SIG-M5 (cell line): ENCODE measurements around the gene TSKS.

Experiments
- DNase-seq: peaks from one replicate; lab custom pipeline; 2025; lab: John Stamatoyannopoulos, UW

TSKS gene, protein sequence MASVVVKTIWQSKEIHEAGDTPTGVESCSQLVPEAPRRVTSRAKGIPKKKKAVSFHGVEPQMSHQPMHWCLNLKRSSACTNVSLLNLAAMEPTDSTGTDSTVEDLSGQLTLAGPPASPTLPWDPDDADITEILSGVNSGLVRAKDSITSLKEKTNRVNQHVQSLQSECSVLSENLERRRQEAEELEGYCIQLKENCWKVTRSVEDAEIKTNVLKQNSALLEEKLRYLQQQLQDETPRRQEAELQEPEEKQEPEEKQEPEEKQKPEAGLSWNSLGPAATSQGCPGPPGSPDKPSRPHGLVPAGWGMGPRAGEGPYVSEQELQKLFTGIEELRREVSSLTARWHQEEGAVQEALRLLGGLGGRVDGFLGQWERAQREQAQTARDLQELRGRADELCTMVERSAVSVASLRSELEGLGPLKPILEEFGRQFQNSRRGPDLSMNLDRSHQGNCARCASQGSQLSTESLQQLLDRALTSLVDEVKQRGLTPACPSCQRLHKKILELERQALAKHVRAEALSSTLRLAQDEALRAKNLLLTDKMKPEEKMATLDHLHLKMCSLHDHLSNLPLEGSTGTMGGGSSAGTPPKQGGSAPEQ

DNA sequence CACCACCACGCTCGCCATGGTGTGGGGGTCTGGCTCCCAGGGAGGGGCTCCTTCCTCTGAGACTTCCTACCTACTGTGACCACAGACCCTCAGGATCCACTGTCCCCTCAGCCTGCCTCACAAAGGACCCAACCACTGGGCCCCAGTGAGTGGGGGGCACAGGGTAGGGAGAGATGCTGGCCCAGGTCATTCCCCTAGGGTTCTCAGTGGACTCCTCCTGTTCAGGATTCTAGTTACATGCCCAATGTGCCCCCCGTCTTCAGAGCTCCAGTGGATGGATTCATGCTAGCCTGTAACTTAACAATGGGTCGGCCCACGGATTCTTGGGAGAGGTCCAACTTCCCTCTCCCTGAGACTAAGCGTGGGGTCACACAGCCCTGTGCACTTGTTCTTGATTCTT is at the start of gene TSKS:
TSKS (minus strand) TSS at position 77 of the 400 bp plus-strand sequence; CDS start at position 18, 59 bp downstream.
- DNase-seq: no peak

DNA sequence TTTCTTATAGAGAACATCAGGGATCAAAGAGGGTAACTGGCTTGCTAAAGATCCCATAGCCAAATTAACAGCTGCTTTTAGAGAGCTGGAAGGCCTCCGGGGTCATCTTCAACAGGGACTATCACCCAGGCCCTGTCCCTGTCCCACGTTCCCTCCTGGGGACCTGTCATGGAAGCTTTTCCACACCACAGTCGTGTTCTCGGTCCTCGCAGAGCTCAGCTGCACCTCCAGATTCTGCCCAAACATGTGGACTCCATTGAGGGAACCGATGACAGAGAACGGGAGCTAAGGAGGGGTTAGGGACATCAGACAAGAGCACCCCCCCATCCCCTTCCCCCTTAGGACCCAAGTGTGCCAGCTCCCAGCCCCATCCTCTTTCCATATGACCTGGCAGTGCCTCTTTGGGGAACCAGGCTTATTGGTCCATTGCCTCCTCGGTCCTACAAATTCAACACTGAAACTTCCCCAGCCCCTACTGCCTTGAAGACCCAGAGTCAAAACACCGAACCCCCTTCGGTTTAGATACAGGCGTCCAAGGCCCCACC is 49.4 kb upstream of the TSKS start:
- no peak for DNase-seq

DNA sequence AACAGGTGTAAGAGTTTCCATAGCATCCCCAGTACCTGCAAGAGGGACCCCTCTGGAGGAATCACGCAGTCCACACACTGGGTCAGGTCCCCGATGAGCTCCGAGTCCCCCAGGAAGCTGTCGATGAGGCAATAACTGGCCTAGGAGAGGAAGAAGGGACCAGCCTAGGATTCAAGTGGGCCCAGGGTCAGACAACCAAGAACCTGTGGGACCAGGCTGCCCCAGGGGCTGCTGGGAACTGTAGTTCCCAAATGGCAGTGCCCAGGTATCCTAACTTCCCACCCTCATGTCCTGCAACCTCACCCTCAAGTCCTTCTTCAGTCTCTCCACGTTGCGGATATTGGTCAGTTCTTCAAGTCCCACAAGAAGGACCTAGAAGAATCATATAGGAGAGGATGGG is 48.2 kb upstream of the TSKS start:
- DNase-seq: no peak

DNA sequence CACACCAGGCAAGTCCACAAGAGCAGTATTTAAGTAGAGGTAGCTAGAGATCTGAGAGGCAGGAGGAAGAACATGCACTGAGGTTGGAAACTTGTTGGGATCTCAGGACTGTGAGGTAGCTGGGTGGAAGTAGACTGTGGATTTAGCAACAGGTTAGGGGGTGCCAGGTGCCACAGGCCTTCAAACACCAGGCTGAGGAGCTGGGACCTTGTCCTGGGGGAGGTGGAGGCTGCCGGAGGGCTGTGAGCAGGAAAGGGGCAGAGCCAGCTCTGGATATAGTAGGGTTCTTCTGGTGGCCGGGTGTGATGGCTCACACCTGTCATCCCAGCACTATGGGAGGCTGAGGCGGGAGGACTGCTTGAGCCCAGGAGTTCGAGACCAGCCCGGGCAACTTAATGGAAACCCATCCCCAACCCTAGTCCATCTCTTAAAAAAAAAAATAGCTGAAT is 46.9 kb upstream of the TSKS start:
- no peak for DNase-seq

DNA sequence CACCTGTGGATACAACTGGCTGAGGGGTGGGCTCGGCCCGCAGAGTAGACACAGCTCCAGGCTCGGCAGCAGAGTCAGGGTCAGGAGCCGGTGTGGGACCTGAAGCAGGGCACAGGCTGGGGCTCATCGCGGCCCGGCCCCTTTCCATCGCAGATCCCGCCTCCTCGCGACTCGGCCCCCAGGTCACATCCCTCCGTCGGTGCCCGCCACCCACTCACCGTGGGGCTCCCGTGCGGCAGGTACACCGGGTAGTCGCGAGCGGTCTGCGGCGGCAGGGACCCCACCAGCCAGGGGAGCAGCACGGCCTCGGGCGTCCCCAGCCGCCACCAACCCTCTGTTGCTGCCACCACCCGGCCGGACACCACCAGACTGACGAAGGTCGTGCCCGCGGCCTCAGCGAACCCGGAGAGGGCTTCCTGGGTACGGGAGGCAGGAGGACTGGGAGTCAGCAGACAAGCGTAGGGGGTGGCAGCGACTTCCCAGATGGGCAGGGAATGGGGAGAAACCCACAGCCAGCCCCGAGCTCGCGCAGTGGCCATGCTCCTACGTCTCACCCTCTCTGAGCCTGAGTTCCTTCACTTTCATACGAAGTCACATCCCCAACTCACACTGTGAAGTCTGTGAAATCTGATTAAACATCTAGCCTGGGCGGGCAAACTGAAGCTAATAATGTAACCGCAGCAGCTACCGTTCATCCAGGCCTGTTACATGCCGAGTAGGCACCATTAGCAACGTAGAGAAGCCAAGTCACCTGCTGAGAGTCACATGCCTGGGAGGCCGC is 46.2 kb upstream of the TSKS start:
- no peak for DNase-seq

DNA sequence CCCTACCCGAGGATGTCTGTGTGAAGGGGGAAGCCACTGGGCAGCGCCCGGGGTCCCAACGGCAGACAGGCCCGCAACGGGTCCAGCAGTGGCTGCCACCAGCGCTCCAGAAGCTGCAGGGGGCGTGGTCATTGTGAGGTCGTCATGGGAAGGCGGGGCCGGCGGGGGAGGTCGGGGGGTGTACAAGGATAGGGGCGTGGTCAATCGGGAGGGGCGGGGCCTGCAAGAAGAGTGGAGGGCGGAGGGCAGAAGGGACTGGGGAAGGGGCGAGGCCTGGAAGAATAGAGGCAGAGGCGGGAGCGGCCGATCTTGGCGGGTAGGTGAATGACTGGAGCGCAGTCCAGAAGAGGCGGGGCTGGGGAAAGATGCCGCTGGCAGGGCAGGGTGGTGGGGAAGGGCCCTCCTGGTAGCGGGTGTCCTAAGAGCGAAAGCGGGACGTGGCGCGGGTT is 45.6 kb upstream of the TSKS start:
- no peak for DNase-seq

DNA sequence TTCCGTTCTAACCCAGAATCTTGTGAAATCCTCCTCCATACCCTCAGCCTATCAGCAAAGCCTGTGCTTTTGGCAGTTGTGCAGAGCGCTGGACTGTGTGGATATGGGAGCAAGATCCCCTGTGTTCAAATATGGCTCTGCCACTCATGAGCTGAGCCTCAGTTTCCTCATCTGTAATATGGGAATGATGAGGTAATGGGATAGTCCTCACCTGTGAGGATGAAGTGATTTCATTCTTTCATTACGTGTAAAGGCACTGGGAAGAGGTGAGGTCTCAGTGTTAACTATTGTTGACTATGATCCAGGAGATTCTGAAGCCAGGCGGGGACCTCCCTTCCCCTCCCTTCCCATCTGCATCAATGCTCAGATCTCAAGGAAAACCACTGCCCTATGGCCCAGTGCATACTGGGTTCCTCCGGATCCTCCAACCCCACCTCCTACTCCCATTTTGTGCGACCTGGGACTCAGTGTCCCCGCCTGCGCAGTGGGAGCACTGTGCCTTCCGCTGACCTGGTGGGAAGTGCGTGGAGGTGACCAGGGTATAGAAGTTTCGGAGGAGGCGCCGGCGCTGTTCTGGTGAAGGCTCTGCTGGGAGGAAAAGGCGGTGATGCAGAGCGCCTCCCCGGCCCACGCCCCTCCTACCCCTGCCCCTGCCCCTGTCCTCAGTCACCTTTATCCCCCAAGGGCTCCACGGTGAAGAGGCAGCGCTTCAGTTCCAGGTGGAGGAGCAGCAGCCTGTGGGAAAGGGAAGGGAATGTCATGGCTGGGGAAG is 45.0 kb upstream of the TSKS start:
- DNase-seq: no peak

DNA sequence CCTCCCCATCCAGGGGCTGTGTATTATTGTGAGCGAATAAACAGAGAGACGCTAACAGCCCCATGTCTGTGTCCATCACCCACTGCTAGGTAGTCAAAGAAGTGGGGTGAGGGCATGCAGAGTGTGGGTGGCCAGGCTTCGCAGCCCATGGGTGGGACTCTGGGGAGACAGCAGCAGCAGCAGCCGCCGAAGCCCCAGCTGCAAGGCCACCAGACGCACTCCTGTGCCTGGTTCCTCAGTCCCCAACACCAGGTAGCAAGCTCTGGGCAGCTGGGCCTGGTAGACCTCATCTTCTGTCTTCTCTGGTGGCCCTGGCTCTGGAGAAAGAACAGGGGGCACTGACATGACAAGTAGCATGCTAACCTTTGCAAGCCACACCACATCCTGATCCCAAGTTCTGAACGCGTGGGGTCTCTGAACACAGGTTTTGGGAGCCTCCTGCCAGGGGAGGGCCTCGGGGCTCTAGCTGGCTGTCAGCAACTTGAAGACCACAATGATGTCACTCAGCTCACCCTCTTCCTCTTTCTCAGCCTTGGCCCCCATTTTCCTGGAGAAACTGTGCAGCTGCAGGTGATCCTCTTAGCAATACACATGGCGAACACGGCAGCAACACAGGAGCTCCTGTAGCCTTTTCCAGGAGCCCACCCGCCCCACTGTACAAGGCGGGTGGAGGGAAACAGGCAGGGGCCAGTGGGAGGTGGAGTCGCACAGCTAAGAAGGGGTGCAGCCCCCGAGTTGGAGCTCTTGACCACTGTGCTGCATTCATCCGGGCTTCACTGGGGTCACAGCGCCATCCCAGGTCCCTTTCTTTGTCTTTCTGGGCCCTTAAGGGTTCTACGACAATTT is 44.2 kb upstream of the TSKS start:
- no peak for DNase-seq

DNA sequence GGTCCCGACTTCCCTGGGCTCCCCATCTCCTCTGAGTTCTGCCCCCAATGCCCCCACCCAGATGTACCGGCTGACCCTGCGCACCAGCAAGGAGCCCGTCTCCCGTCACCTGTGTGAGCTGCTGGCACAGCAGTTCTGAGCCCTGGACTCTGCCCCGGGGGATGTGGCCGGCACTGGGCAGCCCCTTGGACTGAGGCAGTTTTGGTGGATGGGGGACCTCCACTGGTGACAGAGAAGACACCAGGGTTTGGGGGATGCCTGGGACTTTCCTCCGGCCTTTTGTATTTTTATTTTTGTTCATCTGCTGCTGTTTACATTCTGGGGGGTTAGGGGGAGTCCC is 43.5 kb upstream of the TSKS start:
- no peak for DNase-seq

DNA sequence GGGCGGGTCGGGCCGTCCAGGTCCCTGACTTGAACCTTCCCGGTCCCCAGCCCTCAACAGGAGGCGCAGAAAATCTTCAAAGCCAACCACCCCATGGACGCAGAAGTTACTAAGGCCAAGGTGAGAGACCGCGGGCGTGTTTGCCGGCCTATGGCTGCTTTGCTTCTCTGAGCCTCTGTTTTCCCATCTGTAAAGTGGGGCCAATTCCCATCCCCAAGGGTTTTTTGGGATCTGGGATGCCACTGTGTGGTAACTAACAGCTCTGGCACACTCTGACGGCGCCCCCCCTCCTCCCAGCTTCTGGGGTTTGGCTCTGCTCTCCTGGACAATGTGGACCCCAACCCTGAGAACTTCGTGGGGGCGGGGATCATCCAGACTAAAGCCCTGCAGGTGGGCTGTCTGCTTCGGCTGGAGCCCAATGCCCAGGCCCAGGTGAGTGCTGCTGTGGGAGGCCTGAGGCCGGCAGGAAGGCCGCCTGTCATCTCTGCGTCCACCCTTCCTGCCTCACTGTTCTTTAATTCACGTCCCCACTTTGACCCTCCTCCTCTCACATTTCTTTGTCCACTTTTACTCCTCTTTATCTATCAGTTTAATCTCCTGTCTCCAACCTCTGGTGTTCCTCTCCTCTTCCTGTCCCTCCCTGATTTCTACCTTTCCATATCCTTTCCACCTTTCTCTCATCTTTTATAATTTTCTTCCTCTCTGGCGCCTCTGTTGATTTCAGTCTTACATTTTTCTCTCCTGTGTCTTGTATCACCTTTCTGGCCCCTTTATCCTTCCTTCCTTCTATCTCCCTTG is 42.9 kb upstream of the TSKS start:
- no peak for DNase-seq

DNA sequence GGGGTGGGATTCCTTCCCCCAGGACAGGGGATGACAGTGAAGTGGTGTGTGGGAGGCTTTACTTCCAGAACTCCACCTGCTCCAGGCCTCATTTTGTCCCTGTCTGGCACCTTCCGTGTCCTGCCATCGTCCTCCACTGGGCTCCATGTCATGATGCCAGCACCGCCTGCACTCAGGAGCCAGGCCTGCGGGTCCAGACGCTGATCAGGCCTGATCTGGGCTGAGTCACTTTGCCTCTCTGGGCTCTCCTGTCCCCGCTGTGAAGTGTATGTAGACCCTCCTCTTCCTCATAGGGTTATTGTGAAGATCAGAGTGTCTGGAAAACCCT is 40.4 kb upstream of the TSKS start:
- no peak for DNase-seq

DNA sequence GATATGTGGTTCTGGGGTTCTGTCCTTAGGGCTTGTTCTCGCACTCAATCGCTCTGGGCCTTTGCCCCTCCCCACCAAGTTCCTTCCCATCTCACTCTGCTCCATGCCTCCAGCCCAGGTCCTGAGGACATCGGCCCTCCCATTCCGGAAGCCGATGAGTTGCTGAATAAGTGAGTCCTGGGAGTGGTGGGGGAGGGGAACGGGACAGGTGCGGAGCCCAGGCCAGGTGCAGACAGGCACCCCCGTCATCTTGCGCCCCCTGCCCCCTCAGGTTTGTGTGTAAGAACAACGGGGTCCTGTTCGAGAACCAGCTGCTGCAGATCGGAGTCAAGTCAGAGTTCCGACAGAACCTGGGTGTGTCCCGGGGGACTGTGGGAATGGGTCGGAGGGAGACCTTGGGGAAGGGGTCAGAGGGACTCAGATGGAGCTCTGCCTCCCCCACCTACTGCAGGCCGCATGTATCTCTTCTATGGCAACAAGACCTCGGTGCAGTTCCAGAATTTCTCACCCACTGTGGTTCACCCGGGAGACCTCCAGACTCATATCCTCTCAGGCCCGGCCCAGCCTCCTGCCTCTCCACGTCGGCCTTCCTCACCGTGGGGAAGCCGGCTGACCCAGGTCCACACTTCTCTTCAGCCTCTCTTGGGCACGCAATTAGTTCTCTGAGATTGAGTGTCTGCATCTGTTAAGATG is 39.9 kb upstream of the TSKS start:
- no peak for DNase-seq

DNA sequence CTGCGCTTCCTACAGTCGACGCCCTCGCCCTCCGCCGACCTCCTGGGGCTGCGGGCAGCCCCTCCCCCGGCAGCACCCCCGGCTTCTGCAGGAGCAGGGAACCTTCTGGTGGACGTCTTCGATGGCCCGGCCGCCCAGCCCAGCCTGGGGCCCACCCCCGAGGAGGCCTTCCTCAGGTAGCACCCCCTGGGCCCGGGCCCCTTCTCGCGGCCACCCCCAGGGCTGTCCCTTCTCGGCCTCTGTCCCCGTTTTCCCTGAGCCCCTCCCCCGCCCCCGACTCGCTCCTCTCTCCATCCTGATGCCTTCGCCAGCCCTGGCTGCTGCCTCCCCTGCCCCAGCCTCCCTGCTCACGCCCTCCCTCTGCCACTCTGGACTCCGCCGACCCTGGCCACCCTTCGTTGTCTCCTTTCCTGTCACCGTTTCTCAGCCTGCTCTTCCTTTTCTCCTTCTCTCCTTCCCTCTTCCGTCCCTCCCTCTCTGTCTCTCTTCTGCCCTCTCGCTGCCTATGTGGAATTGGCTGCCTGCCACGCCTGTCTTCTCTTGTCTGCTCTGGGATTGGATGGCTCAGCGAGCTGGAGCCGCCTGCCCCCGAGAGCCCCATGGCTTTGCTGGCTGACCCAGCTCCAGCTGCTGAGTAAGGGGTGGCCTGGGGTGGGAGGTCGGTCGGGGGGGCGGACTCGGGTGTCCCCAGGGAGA is 39.0 kb upstream of the TSKS start:
- no peak for DNase-seq

DNA sequence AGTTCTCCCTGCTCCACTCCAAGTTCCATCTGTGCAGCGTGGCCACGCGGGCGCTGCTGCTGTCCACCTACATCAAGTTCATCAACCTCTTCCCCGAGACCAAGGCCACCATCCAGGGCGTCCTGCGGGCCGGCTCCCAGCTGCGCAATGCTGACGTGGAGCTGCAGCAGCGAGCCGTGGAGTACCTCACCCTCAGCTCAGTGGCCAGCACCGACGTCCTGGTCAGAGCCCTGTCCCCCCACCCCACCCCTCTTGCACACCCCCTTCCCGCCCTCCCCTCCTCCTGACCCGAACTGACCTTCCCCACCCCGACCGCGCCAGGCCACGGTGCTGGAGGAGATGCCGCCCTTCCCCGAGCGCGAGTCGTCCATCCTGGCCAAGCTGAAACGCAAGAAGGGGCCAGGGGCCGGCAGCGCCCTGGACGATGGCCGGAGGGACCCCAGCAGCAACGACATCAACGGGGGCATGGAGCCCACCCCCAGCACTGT is 38.3 kb upstream of the TSKS start:
- no peak for DNase-seq

DNA sequence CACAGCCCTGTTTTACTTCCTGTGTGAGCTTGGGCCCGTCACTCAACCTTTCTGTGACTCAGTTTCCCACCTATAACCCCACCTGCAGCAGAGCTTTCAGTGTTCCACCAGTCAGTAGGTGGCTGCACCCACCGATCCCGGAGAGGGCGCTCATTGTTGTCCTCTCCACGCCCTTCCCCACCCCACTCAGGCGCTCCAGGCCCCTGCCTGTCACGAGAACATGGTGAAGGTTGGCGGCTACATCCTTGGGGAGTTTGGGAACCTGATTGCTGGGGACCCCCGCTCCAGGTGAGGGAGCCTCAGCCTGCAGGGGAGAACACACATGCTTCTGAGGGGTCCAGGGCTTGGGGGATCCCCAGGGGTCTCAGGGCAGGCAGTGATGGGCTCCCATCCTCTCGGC is 37.7 kb upstream of the TSKS start:
- no peak for DNase-seq

DNA sequence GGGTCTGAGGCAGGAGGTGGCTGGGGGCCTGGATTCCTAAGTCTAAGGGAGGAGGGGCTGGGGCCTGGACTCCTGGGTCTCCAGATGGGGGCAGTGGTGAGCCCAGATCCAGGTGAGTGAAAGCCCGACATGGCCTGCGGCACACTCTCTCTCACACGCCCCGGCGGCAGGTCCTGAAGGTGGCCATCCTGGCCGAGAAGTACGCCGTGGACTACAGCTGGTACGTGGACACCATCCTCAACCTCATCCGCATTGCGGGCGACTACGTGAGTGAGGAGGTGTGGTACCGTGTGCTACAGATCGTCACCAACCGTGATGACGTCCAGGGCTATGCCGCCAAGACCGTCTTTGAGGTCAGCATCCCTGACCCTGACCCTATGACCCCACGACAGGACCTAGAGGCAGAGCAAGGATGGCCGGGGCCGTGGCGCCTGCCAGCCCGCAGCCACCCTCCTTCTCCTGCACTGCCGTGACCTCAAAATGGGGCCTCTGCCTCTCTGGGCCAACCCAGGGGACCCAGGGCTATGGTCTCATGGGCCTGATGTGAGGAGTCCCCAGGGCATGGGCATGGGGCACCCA is 36.8 kb upstream of the TSKS start:
- DNase-seq: no peak

DNA sequence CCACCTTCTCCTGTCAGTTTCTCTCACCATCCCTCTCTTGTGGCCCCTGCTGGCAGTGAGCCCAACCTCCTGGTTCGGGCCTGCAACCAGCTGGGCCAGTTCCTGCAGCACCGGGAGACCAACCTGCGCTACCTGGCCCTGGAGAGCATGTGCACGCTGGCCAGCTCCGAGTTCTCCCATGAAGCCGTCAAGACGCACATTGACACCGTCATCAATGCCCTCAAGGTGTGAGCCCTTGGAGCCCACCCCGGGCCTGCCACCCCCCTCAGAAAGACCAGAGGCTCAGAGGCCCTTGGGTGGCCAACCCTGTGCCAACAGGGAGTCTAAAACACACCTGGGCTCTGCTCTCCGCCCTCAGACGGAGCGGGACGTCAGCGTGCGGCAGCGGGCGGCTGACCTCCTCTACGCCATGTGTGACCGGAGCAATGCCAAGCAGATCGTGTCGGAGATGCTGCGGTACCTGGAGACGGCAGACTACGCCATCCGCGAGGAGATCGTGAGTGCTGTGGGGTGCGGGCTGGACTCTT is 36.2 kb upstream of the TSKS start:
- no peak for DNase-seq

DNA sequence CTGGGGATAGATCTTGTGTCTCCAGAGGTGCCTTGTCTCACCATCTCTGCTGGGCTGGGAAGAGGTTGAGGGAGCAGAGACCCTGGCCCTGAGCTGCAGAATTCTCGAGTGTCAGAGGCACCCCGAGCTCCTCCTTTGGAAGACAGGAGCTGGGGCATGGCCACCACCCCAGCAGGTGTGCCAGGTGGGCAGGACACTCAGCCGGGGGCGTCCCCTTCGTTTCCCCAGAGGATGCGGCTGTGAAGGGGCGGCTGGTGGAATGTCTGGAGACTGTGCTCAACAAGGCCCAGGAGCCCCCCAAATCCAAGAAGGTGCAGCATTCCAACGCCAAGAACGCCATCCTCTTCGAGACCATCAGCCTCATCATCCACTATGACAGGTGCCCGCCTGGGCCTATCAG is 35.5 kb upstream of the TSKS start:
- no peak for DNase-seq
